GM19351 (cell line): ENCODE measurements around the gene SLC17A4.

ENCODE experiments used
- ATAC-seq: cut with Tn5 transposase; IDR thresholded peaks from one replicate; pipeline ENCODE4 v1.9.1; 2021; ENCODE audit warnings: mild to moderate bottlenecking, moderate library complexity; ENCODE audit not compliant: unreplicated experiment

Gene SLC17A4

DNA sequence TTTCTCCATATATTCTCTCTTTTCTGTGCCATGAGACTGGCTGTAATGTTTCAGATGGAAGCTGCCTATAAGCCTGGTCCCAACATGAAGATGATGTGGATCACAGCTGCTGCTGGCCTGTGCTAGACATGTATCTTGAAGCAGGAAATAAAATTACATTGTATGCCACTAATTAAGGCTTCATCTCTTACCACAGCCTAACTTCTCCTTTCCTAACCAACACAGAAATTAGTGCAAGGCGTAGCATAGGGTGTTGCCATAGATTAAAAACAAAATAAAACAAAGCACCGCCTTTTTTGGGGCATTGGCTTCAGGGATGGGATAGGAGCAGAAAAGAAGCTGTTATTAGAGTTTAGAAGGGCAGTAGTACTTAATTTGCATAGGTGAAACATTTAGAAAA is 4.7 kb upstream of the SLC17A4 start:
- no peak for ATAC-seq

DNA sequence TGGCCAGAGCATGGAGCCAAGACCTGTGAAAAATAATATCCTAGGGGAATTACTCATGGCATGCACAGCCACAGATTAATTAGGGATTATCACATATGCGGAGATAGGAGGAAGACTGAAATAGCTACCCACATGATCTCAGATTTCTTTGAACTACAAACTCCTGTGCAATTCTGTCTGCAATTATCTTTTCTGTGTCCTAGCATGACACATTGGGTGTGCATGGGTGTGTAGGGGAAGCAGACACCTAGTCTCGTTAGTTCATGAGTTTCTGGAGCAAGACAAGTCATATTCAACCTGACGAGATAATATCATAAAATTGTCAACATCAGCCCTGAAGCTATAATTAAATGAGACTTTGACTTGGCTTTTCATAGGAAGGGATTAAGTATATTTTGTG is 3.6 kb upstream of the SLC17A4 start:
- ATAC-seq, result no peak

DNA sequence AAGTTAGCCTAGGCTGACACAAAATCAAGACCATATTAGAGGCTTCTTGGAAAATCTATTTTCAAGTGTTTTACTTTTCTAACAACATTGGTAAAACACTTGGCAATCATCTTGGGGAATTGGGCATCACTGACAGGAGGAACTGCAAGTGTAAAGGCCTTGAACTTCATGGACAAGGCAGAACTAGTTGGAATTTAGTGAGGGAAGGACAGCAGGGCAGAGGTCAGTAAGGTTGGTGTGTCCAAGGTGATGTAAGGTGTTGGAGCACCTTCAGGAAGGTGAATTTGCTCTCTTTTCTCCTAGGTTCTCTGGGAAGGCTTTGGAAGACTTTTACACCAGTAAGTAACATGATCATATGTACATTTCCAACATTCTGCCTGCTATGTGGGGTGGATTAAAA is 1.5 kb upstream of the SLC17A4 start:
- no peak for ATAC-seq

DNA sequence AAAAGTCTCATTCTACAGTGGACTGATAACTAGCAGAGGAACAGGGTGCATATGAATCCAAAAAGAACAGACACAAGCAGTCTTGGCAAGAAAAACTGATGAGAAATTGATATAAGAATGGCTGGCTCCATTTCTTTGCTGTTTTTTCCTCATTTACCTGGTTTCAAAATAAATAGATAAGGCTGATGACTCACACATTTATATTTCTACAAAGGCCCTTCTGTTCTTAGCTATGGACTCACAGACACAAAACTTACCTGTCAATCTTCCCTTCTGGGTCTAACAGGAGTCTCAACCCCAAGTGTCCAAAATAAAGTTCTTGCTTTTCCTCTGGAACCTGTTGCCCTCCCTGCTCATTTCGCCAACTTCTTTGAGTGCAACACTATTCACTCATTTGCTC is 941 bp downstream of the SLC17A4 start:
- no peak for ATAC-seq

DNA sequence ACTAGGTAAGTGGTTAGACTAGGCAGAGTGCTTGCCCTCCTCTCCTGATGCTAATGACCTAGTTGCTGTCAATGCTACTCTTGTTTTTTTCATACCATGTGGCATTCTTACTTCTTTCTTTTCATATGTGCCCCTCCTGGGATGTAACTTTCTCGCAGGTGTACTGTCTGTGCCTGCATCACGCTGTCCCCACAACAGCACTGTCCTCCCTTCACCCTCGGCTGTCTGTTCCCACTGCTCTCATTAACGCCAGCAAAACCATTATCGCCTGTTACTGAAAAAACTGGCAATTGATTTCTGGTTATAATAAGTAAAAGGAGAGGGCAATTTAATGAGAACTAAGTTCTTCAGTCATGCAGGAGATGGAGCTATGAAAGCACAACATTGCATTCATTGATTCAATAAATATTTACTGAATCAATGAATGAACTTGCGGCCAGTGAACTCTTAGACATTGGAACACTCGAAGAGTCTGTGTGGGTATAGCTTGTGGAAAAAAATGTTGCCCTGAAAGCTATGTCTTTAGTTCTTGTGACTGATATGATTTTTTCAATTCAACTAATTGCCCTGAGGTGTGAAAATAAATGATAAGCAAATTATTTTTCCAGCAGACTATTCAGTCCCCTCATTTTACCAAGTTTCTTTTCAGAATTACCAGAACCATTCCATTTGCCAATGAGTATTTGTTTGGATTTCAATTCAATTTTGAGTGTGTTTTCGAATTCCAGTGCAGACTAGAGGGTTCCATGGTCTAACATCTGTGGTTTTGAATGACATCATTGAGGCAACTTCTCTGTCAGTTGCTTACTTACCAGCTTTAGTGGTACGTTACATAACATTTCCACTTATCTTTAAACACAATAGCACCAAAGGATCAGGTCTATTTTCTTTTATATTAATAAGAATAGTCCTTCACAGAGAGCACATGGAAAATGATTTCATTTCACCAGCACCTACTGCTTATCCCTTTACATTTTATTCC is 2.1 kb downstream of the SLC17A4 start:
- ATAC-seq, result no peak

DNA sequence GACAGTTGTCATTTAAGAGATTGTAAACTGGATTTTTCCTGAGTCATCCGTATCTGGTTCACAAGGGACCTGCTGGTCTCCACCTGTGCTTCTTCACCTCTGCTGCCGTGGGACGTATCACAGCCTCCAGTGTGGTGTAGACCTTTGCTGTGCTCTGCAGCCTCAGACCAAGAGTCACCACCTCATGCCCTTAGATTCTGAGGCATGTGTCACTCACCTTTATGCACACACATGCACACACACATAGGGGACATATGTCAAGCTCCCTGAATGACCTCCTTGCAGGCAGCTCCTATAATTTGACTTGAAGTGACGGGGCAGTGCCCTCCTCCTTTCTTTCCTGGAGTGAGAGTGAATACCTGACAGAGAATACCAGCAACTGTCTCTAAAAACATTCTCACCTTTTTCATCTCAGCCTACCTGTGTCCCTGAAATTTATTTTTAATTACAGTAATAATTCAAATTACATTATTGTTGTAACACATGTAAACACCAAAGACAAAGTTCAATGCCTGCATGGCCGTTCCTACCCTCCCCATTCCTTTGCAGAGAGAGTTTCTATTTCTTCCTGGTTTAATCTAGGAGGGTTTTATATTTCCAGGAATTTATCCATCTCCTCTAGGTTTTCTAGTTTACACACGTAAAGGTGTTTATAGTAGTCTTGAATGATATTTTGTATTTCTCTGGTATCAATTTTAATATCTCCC is 3.5 kb downstream of the SLC17A4 start:
- ATAC-seq, result no peak

DNA sequence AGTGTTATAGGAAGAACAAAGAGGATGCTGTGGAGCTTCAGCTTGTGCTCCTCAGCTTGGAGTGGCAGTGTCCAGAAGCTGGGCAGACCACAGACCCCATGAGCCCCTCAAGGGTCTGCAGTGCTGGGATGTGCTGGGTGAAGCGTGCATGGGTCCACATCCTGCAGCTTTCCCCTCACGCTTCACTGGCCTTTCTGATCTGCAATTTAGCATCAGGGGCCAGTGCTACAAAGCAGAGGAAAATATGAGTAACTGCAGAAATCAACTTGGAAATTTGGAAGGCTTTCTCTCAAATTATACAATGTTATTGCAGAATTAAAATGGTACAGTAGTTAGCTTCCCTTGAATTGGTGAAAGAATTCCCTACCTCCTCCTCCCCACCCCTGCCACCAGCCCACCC is 10.1 kb downstream of the SLC17A4 start:
- ATAC-seq, result no peak

DNA sequence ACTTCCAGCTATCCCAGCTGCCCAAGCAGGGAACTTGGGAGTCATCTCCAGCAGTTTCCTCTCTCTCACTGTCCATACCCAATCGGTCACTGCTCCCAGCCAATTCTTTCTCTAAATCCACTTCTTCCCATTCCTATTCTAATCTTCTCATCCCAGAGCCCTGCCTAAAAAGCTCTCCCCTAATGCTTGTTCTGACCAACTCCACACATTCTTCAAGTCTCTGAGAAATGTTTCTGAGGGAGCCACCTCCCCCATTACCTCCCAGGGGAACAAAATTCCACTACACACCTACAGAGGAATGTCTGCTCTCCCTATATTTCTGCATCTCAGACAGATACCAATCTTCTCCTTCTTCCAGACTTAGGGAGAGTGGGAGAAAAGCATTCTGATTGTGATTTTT is 14.0 kb downstream of the SLC17A4 start:
- no peak for ATAC-seq

DNA sequence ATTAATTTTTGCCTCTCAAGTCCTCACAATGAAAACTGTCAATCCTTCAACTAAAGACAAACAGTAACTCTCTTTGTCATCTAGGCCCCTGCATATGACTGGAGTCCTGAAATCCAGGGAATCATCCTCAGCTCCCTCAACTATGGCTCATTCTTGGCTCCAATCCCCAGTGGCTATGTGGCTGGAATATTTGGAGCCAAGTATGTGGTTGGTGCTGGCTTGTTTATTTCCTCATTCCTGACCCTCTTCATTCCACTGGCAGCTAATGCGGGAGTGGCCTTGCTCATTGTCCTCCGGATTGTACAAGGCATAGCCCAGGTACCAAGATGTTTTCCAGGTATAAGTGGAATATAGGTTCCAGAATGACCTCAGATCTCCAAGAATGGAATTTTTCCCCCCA is 15.4 kb downstream of the SLC17A4 start:
- no peak for ATAC-seq

DNA sequence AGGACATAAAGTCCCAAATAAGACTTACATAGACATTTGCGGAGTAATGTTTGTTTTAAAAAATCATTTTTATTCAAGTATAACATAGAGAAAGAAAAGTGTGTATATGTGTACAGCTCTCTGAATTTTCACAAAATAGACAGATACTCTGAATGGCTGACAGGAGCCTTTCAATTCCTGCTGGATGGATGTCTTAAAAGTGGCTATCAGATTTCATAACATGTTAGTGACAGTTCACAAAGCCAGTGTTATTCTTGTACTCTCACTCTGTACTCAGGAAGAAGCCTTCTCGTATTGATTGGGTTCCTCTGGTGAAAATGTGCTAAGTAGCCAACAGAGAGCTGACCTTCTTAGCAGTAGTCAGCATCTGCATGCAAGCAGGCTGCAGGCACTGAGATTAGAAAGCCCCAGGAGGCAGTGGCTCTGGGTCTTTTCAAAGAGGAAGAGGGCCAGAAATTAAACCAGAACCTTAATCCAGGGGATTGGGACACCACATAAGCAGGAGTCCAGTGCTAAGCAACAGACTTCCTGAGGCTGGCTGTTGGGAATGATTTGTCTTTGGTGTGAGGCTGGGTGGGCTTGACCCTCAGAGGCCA is 19.7 kb downstream of the SLC17A4 start:
- ATAC-seq, result no peak

DNA sequence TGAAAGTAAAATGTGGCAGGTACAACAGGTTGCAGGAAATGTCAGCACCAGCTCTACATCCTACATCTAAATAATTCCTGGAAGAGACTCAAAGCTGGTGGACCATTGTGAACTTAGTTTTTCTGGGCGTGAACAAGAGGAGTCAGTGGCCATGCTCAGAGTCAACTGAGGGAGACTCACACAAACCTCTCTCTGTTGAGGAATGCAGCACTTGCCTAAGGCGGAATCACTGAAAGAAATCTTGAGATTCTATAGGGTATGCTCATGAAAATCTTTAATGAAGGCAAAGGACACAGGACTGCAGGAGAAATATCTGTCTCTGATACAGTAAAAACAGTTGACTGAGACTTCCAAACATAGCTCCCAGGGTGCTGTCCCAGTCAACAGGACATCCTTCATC is 22.5 kb downstream of the SLC17A4 start:
- no peak for ATAC-seq

DNA sequence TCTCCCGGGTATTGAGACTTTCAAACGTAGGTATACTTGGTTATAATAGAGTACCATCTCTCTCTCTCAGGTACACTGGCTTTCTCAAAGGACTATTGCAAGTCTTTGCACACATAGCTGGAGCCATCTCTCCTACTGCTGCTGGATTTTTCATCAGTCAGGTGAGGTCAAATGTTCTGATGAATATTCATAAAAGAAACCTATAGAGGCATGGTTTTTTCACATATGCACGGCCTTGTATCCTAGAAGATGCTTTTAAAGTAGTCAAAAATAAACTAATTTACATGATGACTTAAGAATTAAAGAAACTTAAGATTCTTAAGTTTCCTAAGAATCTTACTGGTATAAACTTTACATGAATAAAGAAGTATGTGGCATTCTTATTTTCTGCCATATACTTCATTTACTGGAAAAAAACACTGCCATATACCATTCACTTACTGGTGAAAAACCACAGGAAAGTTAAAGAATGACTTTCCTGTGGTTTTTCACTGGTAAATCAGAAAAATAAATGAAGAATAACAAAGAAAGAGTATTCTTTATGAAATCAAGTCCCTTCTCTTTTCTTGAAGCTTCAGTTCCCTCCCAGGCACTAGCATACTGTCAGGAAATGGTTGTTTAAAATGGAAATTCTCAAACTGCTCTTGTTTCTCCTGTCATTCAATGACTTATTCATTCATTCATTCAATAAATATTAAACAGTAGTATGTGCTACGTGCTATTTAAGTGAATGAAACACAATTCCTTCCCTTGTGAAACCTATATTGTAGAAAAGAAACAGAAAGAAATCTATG is 23.5 kb downstream of the SLC17A4 start:
- ATAC-seq, result no peak

DNA sequence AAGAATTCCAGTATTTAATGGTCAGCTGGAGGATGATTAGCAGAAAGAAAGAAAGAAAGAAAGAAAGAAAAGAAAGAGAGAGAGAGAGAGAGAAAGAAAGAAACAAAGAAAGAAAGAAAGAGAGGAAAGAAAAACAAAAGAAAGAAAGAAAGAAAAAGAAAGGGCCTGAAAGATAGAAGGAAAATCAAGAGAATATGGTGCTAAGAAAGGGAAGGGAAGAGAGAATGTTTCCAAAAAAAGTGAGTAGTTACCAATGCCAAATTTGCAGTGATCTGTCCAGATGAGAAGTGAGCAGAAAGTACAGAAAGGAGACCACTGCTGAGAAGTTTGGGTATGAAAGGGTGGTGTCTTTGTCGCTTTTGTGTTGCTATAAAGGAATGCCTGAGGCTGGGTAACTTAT is 26.6 kb downstream of the SLC17A4 start:
- no peak for ATAC-seq

DNA sequence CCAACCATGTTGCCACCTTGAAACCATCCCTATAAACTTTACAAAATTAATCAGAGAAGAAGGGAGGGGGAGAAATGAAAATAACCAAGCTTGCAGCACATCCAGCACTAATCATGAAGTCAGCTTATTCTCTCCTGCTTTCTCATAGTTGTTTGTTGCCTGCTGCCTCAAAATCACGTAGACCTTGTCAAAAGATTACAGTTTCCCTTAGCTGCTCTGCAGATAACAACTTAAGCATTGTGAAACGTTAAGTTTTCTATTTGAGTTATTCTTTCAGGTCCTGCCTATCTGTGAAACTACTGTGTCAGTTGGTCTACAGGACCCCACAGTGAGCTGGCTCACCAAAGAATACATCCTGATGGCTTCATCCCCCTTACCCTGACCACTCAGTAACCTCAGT is 32.9 kb downstream of the SLC17A4 start:
- ATAC-seq, result no peak

DNA sequence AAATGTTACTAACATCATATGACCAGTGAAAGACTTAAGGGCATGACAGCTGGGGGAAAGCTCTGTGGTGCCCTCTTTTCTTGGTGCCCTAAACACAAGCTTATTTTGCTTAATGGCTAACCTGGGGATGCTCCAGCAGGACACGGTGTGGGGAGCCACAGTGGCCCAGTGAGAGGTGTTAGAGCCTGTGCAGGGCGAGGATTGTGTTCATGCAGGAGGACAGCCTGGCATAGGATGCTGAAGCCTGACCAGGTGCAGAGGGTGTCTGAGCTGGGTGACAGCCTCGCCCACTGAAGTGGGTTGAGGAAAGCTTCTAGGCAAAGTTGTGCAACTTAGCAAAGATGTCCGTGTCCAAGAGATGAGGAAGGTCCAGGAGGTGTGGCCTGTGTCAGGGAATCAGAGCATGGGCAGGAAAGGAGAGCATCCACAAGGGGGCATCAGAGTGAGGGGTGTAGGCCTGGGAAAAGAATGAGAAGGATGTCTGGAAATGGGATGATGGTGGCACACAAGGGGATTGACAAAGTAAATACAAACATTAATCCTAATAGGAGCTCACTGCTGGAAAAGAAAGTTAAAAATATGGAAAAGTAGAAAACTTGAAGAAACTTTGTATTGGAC is 33.9 kb downstream of the SLC17A4 start:
- ATAC-seq, result no peak

DNA sequence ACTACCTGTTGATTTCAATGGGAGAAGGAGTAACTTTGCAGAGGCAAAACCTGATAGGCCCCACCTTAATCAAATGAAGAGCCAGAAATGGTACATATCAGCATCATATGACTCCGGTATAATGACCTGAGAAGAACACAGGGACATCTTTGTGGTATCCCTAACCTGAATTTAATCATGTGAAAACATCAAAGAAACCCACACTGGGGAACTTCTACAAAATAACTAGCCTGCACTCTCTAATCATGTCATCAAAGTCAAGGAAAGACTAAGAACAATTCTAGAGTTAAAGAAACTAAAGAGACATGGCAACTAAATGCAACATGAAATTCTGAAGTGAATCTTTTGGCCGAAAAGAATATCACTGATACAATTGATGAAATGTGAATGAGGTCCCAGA is 34.9 kb downstream of the SLC17A4 start:
- no peak for ATAC-seq

DNA sequence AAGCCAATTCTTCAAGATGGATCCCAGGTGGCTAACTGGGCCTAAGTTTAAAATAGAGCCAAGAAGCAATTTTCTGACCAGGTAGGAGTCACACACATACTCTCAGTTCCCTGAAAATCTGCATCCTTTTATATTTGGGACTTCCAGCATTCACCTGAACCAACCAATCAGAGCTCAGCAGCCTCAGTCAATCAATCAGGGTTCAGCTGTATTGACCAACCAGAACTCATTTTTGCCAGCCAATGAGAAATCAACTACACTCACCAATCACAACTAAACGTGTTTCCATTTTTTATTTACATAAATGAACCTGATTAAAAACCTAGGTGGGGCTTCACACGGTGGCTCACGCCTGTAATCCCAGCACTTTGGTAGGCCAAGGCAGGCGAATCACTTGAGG is 37.5 kb downstream of the SLC17A4 start:
- no peak for ATAC-seq

DNA sequence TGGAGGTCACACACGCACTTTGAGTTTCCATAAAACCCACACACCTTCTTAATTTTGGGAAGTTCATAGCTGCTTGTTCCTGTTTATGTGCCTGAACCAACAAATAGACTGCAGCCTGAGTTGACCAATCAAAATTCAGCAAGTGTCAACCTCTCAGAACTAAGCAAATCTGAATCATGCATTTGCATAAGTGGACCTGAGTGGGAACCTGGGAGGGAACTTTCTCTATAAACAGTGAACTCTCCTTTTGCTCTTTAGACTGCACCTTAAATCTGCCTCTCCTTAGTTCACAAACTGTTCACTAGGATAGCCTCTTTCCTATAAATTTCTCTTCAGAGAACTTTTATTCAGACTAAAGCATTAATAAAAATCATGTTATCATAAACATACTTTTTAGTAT is 39.4 kb downstream of the SLC17A4 start:
- ATAC-seq, result no peak

DNA sequence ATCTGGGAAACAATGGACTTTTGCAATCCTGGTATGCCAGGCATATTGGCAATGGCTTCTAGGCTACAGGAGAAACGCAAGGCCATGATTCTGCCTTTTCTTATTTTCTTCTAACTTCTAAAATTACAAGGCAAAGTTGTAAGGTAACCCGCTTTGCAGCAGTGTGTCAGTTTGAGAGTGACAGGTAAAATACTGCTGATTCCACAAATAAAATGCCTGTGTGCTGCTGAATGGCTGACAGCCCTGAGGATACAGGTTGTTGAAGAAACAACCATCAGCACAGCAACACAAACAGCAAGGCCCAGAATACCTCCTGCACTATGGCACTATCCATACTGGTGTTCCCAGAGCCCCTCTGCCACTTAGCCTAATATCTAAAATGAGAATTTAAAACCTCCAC is 40.2 kb downstream of the SLC17A4 start:
- no peak for ATAC-seq

DNA sequence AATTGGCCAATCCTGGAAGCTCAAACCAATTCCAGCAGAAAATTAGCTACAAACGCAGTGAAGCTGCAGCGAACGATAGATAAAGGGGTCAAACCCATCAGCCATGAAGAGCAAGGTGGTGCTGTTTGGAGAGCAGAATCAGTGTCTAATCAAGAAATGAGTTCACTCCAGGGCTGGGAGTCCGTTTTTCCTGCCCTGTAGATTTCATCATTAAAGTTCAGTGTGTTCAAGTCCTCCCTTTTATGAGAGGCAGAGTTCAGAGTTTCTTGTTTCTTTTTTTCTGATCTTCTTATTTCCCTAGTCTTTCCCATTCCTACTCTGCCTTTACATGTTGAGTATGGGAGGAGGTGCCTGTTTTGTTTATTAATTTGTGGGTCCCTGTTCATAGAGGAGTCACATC is 46.9 kb downstream of the SLC17A4 start:
- ATAC-seq, result no peak

DNA sequence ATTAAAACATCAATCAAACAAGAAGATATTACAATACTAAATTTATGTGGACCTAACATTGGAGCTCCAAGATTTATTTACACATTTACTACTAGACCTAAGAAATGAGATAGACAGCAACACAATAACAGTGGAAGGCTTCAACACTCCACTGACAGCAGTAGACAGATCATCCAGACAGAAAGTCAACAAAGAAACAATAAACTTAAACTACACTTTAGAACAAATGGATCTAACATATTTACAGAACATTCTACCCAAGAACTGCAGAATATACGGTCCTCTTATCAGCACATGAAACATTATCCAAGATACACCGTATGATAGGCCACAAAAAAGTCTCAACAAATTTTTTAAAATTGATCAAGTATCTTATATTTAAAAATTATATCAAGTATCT is 50.3 kb downstream of the SLC17A4 start:
- ATAC-seq, result no peak
